ENCODE results near the gene TOMM22.

The TOMM22 gene

DNA sequence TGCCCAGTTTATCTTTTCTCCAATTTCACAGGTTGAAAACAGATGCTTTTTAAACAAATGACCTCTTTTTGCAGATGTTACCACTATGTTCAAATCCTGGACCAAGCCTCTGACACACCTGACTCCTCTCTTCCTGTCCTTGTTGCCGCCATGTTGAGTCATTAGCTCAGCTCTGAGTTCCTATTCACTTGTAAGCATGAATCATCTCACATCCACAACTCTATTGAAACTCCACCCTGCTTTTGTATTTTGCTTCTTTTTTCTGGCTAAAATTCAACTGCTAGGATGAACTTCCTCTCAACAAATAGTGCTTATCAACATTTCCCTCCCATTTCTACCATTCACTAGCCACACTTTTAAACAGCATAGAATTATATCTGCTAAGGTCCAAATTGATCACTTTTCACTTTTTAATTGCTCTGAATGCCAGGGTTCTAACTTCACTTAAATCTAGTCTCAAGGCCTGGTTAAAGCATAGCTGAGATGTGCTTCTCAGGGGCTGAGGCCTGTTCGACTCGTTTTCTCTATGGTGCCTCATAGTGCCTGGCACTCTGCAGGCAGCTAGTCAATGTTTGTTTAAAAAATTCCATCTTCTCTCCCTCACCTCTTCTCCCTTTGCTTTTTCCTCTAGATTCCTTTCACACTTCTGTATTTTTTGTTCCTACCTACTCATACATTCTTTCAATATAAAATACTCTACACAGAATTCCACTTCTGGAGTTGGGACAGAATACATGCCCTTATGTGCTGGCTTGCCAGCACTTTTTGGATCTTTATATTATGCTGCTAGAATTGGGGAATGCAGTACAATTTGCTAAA is 15.1 kb downstream of the TOMM22 start:
- DNase-seq: peak in 1 of 5 donors; percentile 67

GRCh38 chr22:38697425-38698089 is 15.8 kb downstream of the TOMM22 start:
- DNase-seq: no peak

- DNase-seq: no peak
Measured at GRCh38 chr22:38698407-38699094, 16.8 kb downstream of the TOMM22 start.

GRCh38 chr22:38699143-38699542 is 17.4 kb downstream of the TOMM22 start:
- no peak for DNase-seq

DNA sequence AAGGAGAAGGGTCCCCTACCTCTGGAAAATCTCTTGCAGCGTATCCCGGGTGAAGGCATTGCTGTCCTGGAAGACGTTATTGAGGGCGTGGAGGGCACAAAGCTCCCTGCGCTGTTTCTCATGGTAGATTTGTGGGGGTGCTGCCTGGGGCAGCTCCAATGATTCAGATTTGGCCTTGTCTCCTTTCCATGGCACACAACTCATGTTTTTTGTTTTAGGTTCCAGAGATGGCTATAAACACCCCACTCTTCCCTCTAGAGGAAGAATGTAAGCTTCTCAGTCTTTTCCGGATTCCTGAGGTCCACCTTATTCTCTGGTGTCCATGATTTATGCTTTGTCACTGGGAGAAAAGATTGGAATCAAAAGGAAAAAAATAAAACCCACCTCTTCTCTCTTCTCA is 18.0 kb downstream of the TOMM22 start:
- DNase-seq: no peak

GRCh38 chr22:38700270-38700788 is 18.6 kb downstream of the TOMM22 start:
- DNase-seq: no peak

- DNase-seq: peak; percentile 95 to 99 (median 97)
Measured at GRCh38 chr22:38700789-38701628, 19.3 kb downstream of the TOMM22 start, which contains the start of gene JOSD1. Gene JOSD1 (minus strand): TSS chr22:38700943. CDS start chr22:38699987, 956 bp downstream.

DNA sequence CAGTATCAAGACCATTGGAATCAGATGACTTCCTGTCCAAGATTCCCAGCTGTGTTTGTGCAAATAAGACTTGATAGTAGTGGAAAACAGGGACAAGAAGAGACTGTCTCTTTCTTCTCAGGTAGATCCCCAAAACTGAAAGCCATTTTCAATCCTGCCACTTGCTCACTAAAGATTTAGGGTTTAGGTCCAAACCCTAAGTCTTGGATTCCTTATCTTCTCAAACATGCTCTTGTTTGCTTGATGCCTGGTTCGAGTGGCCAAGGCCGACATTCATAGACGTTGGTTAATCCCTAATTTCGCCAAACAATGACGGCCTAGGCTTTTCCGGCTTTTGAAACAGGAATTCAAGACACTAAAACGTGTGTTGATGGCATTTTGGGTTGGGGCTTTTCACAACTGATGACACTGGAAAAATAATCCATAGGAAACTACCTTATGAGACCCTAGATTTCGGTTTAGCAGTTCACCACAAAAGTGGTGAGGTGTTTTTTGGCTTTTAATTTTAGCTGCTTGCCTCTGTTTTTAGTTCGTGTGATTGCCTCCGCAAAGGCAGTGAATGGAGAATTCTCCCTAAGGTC is 23.0 kb downstream of the TOMM22 start:
- no peak for DNase-seq

- peak; percentile 94 to 100 (median 97) for DNase-seq
Measured at GRCh38 chr22:38705235-38706100, 23.7 kb downstream of the TOMM22 start, which contains the start of gene GTPBP1. Gene GTPBP1 (plus strand): TSS chr22:38705944. CDS start chr22:38705956, 12 bp downstream.

GRCh38 chr22:38706101-38706900 is 24.5 kb downstream of the TOMM22 start:
- peak in 3 of 5 donors; percentile 20 to 30 (median 30) for DNase-seq

GRCh38 chr22:38706901-38707195 is 25.1 kb downstream of the TOMM22 start:
- no peak for DNase-seq

GRCh38 chr22:38707346-38707745 is 25.6 kb downstream of the TOMM22 start:
- DNase-seq: peak in 1 of 5 donors; percentile 24

- DNase-seq: no peak
Measured at GRCh38 chr22:38707984-38708383, 26.2 kb downstream of the TOMM22 start.

GRCh38 chr22:38709306-38709705 is 27.5 kb downstream of the TOMM22 start:
- no peak for DNase-seq

GRCh38 chr22:38710351-38710750 is 28.6 kb downstream of the TOMM22 start:
- DNase-seq: no peak

GRCh38 chr22:38710866-38711265 is 29.1 kb downstream of the TOMM22 start:
- no peak for DNase-seq

GRCh38 chr22:38712486-38713207 is 30.9 kb downstream of the TOMM22 start:
- DNase-seq: no peak

- no peak for DNase-seq
Measured at GRCh38 chr22:38713921-38714320, 32.2 kb downstream of the TOMM22 start.

- DNase-seq: no peak
Measured at GRCh38 chr22:38715176-38715764, 33.5 kb downstream of the TOMM22 start.
